Activated gamma-delta T cell treated with Interleukin-2 at 50 U/mL for 16 hours (primary cell): Measurements from ENCODE around the gene MAN1A1.
"Not testable (repeated sequence)": the region's sequence is repeated elsewhere in the genome, so short reads cannot be mapped to it uniquely, and the experiment has no call there.

Source experiments
- DNase-seq: peaks from one replicate; pipeline ENCODE4 v3.0.0-alpha.2; 2020

MAN1A1 gene

GRCh38 chr6:119166024-119166784 lies 183.4 kb downstream of the MAN1A1 start:
- DNase-seq = no peak

- DNase-seq = no peak
Observed at GRCh38 chr6:119163006-119163405, 186.6 kb downstream of the MAN1A1 start.

- no peak for DNase-seq
Observed at GRCh38 chr6:119162134-119162775, 187.3 kb downstream of the MAN1A1 start.

GRCh38 chr6:119161438-119161837 lies 188.1 kb downstream of the MAN1A1 start:
- DNase-seq = no peak

- no peak for DNase-seq
Observed at GRCh38 chr6:119160911-119161310, 188.7 kb downstream of the MAN1A1 start.

GRCh38 chr6:119158057-119158848 lies 191.3 kb downstream of the MAN1A1 start:
- DNase-seq = no peak

GRCh38 chr6:119157506-119157815 lies 192.1 kb downstream of the MAN1A1 start:
- DNase-seq = no peak

GRCh38 chr6:119156757-119157505 lies 192.6 kb downstream of the MAN1A1 start:
- no peak for DNase-seq

- not testable (repeated sequence) for DNase-seq
Observed at GRCh38 chr6:119156082-119156481, 193.5 kb downstream of the MAN1A1 start.

- DNase-seq = no peak
Observed at GRCh38 chr6:119152187-119152586, 197.4 kb downstream of the MAN1A1 start.

GRCh38 chr6:119148825-119149525 lies 200.6 kb downstream of the MAN1A1 start:
- DNase-seq = no peak

- DNase-seq = no peak
Observed at GRCh38 chr6:119148098-119148824, 201.3 kb downstream of the MAN1A1 start.

GRCh38 chr6:119147101-119148053 lies 202.2 kb downstream of the MAN1A1 start:
- DNase-seq = no peak

- DNase-seq = no peak
Observed at GRCh38 chr6:119145111-119145510, 204.4 kb downstream of the MAN1A1 start.

- DNase-seq = no peak
Observed at GRCh38 chr6:119142637-119143036, 206.9 kb downstream of the MAN1A1 start.

GRCh38 chr6:119142041-119142440 lies 207.5 kb downstream of the MAN1A1 start:
- no peak for DNase-seq

GRCh38 chr6:119140196-119141140 lies 209.1 kb downstream of the MAN1A1 start:
- no peak for DNase-seq

GRCh38 chr6:119138906-119139541 lies 210.5 kb downstream of the MAN1A1 start:
- no peak for DNase-seq
